Mesodermal cell (in vitro differentiated cells): ENCODE measurements around the gene UQCR11.

Experiments used
- H3K27ac ChIP-seq: 2 replicates; pipeline ENCODE4 v1.7.0; 2013; ENCODE audit warnings: mild to moderate bottlenecking, low read depth, low read length, moderate library complexity; ENCODE audit not compliant: severe bottlenecking
- H3K36me3 ChIP-seq: 2 replicates; pipeline ENCODE4 v1.7.1; 2013; ENCODE audit warnings: mild to moderate bottlenecking, low read length, moderate library complexity; ENCODE audit not compliant: control insufficient read depth, insufficient read depth
- H3K4me1 ChIP-seq: one replicate; pipeline ENCODE4 v1.7.1; 2013; ENCODE audit warnings: mild to moderate bottlenecking, low read length; ENCODE audit not compliant: insufficient read depth, control insufficient read depth, poor library complexity, severe bottlenecking
- H3K4me3 ChIP-seq: 2 replicates; pipeline ENCODE4 v1.7.0; 2013; ENCODE audit warnings: low read length, control low read depth, mild to moderate bottlenecking; ENCODE audit not compliant: insufficient read depth, poor library complexity, severe bottlenecking; ENCODE audit errors: extremely low read depth
- H3K9me3 ChIP-seq: 2 replicates; pipeline ENCODE4 v1.7.1; 2013; ENCODE audit warnings: mild to moderate bottlenecking, low read length, moderate library complexity; ENCODE audit not compliant: control insufficient read depth
- WGBS, 2 experiments: methylation state at CpG; one replicate each; pipeline ENCODE4 v1.1.5; 2013; ENCODE audit warnings: missing lambda C conversion rate in 2 of 2; ENCODE audit not compliant: insufficient coverage in 2 of 2; 5-methylcytosine and 5-hydroxymethylcytosine counted together

UQCR11 gene

GRCh38 chr19:1634242-1634937 is 29.1 kb upstream of the UQCR11 start:
- Histone ChIP-seq H3K4me1 (no peaks in the 10 kb centered on the region), H3K4me3 (no peak overlapping the region), H3K36me3 (peaks cover 94% of the 10 kb centered on the region), H3K27ac (no peak overlapping the region), H3K9me3 (no peaks in the 10 kb centered on the region)
- WGBS, 2 experiments, result 95 to 96% methylated on average over 19 of the region's 19 CpGs

GRCh38 chr19:1633269-1633826 is 28.1 kb upstream of the UQCR11 start:
- Histone ChIP-seq H3K4me3 (no peak overlapping the region), H3K27ac (no peak overlapping the region), H3K36me3 (peaks cover 89% of the 10 kb centered on the region), H3K4me1 (no peaks in the 10 kb centered on the region), H3K9me3 (no peaks in the 10 kb centered on the region)
- WGBS, 2 experiments, result 94 to 97% methylated on average over 2 to 4 of the region's 11 CpGs

- no peak overlapping the region for H3K27ac ChIP-seq
Measured at GRCh38 chr19:1632462-1633268, 27.4 kb upstream of the UQCR11 start.

GRCh38 chr19:1631557-1632100 is 26.4 kb upstream of the UQCR11 start:
- no peak overlapping the region for H3K27ac ChIP-seq
- no peaks in the 10 kb centered on the region for H3K9me3 ChIP-seq
- H3K36me3 ChIP-seq, result peaks cover 80% of the 10 kb centered on the region
- no peak overlapping the region for H3K4me3 ChIP-seq
- H3K4me1 ChIP-seq, result no peaks in the 10 kb centered on the region
- 95% methylated on average over 28 to 30 of the region's 31 CpGs for WGBS, 2 experiments

More at GRCh38 chr19:1632462-1633268, 27.4 kb upstream of the UQCR11 start:
- Histone ChIP-seq H3K4me1 (no peaks in the 10 kb centered on the region), H3K9me3 (no peaks in the 10 kb centered on the region), H3K4me3 (no peak overlapping the region), H3K36me3 (peaks cover 82% of the 10 kb centered on the region)
- 96 to 98% methylated on average over 19 to 26 of the region's 26 CpGs for WGBS, 2 experiments

- Histone ChIP-seq H3K9me3 (no peaks in the 10 kb centered on the region), H3K27ac (no peak overlapping the region), H3K4me3 (no peak overlapping the region), H3K36me3 (peaks cover 79% of the 10 kb centered on the region), H3K4me1 (no peaks in the 10 kb centered on the region)
- 97 to 98% methylated on average over 11 to 14 of the region's 17 CpGs for WGBS, 2 experiments
Measured at GRCh38 chr19:1630811-1631210, 25.5 kb upstream of the UQCR11 start.

- Histone ChIP-seq H3K4me3 (no peak overlapping the region), H3K36me3 (peaks cover 79% of the 10 kb centered on the region), H3K27ac (no peak overlapping the region), H3K4me1 (no peaks in the 10 kb centered on the region), H3K9me3 (no peaks in the 10 kb centered on the region)
- 98 to 99% methylated on average over 16 to 19 of the region's 20 CpGs for WGBS, 2 experiments
Measured at GRCh38 chr19:1630012-1630411, 24.8 kb upstream of the UQCR11 start.

DNA sequence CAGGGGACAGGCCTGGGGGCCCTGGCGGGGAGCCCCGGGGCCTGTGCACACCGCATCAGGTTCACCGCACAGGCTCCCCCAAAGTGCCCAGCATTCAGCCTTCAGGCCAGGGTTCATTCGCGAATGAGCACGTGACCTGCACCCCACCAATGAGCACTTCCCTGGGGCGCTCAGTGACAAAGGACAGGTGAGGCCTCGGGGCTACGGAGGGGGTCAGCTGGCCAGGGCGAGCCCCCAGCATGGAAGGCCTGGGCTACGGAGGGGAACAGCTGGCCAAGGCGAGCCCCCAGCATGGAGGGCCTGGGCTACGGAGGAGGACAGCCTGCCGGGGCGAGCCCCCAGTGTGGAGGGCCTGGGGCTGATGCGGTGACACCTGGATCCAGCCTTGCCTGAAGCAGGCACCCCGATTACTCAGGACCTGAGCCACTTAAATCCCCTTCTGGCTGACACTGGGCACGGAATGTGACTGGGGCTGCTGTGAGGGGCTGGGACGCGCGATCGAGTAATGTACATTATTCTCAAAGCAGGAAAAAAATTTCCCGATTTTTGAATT is 24.1 kb upstream of the UQCR11 start:
- no peak overlapping the region for H3K4me3 ChIP-seq
- peaks cover 79% of the 10 kb centered on the region for H3K36me3 ChIP-seq
- no peaks in the 10 kb centered on the region for H3K9me3 ChIP-seq
- H3K4me1 ChIP-seq, result no peaks in the 10 kb centered on the region
- H3K27ac ChIP-seq, result no peak overlapping the region
- 96 to 97% methylated on average over 23 to 24 of the region's 24 CpGs for WGBS, 2 experiments

DNA sequence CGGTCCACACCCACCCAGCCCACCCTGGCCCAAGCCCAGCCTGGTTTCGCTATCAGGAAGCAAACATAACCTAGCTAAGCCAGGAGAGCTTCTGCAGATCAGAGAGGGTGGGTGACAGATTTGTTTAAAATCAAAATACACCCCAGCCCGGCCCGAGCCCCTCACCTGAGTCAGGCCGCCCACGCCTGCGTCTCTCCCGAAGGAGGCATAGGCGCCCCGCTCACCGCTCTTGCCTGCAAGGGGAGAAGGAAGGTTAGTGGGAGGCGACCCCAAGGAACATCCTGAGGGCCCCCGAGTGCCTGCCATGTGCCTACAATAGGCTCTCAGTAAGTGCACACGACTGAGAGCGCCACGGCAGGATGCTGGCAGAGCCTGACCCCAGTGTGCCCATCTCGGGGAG is 21.9 kb upstream of the UQCR11 start:
- H3K4me1 ChIP-seq, result no peaks in the 10 kb centered on the region
- WGBS, 2 experiments, result 97 to 98% methylated on average over 9 to 13 of the region's 17 CpGs
- no peak overlapping the region for H3K27ac ChIP-seq
- H3K36me3 ChIP-seq, result peaks cover 80% of the 10 kb centered on the region
- no peaks in the 10 kb centered on the region for H3K9me3 ChIP-seq
- H3K4me3 ChIP-seq, result no peak overlapping the region

- Histone ChIP-seq H3K4me3 (no peak overlapping the region), H3K36me3 (peaks cover 80% of the 10 kb centered on the region), H3K4me1 (no peaks in the 10 kb centered on the region), H3K27ac (no peak overlapping the region), H3K9me3 (no peaks in the 10 kb centered on the region)
- 97% methylated on average over 31 to 32 of the region's 32 CpGs for WGBS, 2 experiments
Measured at GRCh38 chr19:1626417-1627010, 21.3 kb upstream of the UQCR11 start.

DNA sequence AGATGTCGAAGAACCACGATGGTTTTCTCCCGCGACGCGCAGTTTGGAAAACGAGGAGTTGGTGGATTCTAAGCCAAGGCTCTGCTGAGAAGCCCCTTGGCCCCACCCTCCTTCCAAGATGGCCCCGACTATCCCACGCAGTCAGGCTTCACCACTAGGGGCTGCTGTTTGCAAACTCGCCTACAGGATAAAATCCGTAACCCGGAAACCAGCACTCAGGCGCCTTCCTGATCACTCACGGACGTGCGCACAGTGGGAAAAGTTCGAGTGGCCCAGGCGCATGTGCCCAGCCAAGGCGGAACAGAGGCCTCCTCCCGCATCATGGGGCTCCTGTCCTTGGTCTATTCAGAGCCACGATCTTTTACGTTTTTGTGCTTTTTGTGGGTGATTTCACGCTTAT is 19.2 kb upstream of the UQCR11 start:
- WGBS, 2 experiments, result 86 to 90% methylated on average over 22 to 23 of the region's 23 CpGs
- Histone ChIP-seq H3K36me3 (peaks cover 80% of the 10 kb centered on the region), H3K9me3 (no peaks in the 10 kb centered on the region)

More for the DNA sequence above, 19.2 kb upstream of the UQCR11 start:
- H3K4me1 ChIP-seq, result peaks cover 5% of the 10 kb centered on the region
- H3K4me3 ChIP-seq, result no peak overlapping the region
- H3K27ac ChIP-seq, result no peak overlapping the region
